Stomach smooth muscle (tissue), 2 donors: ENCODE results near the gene CACNA2D1.
"Not testable (repeated sequence)": the region's sequence is repeated elsewhere in the genome, so short reads cannot be mapped to it uniquely, and the experiment has no call there.

Experiments
- H3K27ac ChIP-seq: one replicate; pipeline ENCODE4 v1.7.0; 2013; ENCODE audit warnings: mild to moderate bottlenecking, low read length, inconsistent platforms
- H3K27me3 ChIP-seq, 2 donors: one replicate each; pipeline ENCODE4 v1.7.0; 2013; ENCODE audit warnings: low read length in 2 of 2; ENCODE audit not compliant: insufficient read depth in 2 of 2, control insufficient read depth in 1 of 2
- H3K36me3 ChIP-seq, 2 donors: one replicate each; pipeline ENCODE4 v1.7.0; 2013; ENCODE audit warnings: low read length in 2 of 2; ENCODE audit not compliant: control insufficient read depth in 2 of 2, insufficient read depth in 2 of 2
- H3K4me1 ChIP-seq: one replicate; pipeline ENCODE4 v1.7.0; 2013; ENCODE audit warnings: low read length; ENCODE audit not compliant: control insufficient read depth, insufficient read depth
- H3K4me3 ChIP-seq, 2 donors: one replicate each; pipeline ENCODE4 v1.7.0; 2013; ENCODE audit warnings: low read length in 2 of 2
- H3K9ac ChIP-seq, 2 donors: one replicate each; pipeline ENCODE4 v1.7.0; 2013; ENCODE audit warnings: low read length in 2 of 2, mild to moderate bottlenecking in 1 of 2
- H3K9me3 ChIP-seq, 2 donors: one replicate each; pipeline ENCODE4 v1.7.0; 2013; ENCODE audit warnings: low read length in 2 of 2; ENCODE audit not compliant: control insufficient read depth in 2 of 2
- donor health status: healthy.
- donor health status: Pancreatic carcinoma.

CACNA2D1 gene

DNA sequence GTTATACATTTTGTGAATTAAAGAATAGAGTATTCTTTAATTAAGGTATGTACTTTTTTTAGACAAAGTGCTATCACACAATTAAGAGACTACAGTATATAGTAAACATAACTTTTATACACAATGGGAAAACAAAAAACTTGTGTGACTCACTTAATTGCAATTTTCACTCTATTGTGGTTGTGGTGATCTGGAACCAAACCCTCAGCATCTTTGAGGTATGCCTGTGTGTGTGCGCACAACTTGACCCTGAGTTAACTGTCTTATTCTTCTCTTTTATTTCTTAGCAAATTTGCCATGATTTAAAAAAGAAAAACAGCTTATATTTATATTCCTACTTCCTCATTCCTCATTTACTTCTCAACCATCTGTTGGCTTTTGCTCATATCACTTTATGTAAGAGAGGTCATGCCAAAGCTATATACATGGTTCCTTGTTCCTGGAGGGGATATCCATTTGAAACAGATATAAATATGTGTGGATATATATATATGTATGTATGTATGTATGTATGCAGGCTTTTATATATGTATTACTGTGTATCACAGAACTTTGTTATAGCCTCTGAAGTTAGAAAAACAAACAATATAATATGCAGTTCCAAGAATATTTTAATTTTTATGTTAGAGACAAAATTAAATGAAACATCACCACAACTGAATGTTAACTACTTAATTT, 414.2 kb downstream of the CACNA2D1 start:
- no peaks in the 10 kb centered on the region for H3K4me1 ChIP-seq
- H3K9ac ChIP-seq: no peak overlapping the region
- no peaks in the 10 kb centered on the region for H3K27me3 ChIP-seq
- no peak overlapping the region for H3K4me3 ChIP-seq
- H3K9me3 ChIP-seq: no peaks in the 10 kb centered on the region
- no peak overlapping the region for H3K27ac ChIP-seq
- H3K36me3 ChIP-seq: no peaks in the 10 kb centered on the region

DNA sequence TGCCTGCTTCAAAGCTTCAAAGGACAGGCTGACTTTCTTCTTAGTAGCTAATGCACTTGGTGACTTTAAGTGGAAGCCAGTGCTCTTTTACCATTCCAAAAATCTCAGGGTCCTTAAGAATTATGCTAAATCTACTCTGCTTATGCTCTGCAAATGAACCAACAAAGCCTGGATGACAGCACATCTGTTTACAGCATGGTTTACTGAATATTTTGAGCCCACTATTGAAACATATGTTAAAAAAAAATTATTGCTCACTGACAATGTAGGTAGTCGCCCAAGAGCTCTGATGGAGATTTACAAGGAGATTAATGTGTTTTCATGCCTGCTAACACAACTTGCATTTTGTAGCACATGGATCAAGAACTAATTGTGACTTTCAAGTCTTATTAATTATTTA, 415.5 kb downstream of the CACNA2D1 start:
- Histone ChIP-seq H3K4me3 (no peak overlapping the region), H3K9me3 (no peaks in the 10 kb centered on the region), H3K36me3 (no peaks in the 10 kb centered on the region), H3K4me1 (no peaks in the 10 kb centered on the region), H3K27me3 (no peaks in the 10 kb centered on the region), H3K9ac (no peak overlapping the region), H3K27ac (no peak overlapping the region)

DNA sequence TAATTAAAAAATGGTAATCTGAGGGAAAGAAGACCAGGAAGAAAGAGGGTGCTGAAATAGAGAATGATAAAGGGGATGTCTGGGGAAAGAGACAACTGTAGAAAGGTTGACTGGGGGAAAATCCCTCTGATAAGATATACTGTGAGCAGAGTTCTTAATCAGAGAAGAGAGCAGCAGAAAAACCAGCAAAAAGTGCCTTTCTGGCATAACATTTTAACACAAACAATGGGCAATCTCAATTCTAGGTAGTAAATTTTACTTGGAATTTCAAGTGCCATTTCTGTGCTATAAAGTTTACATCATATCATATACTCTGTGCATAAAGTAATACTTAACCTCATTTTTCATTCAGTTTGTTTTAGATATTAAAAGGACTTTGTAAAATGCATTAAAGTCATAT, 421.9 kb downstream of the CACNA2D1 start:
- no peak overlapping the region for H3K27ac ChIP-seq
- H3K9me3 ChIP-seq: no peaks in the 10 kb centered on the region
- H3K36me3 ChIP-seq: no peaks in the 10 kb centered on the region
- no peak overlapping the region for H3K4me3 ChIP-seq
- H3K9ac ChIP-seq: no peak overlapping the region
- H3K4me1 ChIP-seq: no peaks in the 10 kb centered on the region
- no peaks in the 10 kb centered on the region for H3K27me3 ChIP-seq

DNA sequence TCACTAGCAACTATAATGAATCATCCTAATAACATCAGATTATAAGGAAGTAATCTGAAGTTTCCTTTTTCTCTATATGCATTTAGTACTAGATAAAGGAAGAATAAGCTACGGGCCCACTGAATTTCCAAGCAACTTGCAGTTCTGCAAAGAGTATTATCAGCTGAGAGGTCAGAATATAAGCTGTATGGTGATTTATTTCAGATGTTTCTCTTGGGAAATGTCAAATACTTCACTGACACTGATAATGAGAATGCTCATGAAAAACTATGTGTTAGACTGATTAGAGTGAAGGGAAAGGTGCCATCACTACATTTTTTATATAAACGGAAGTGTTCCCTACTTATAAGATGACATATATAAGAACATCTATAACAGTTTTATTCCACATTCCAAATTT, 422.5 kb downstream of the CACNA2D1 start:
- Histone ChIP-seq H3K27ac (no peak overlapping the region), H3K9ac (no peak overlapping the region), H3K4me3 (no peak overlapping the region), H3K9me3 (no peaks in the 10 kb centered on the region), H3K36me3 (no peaks in the 10 kb centered on the region), H3K27me3 (no peaks in the 10 kb centered on the region), H3K4me1 (no peaks in the 10 kb centered on the region)

DNA sequence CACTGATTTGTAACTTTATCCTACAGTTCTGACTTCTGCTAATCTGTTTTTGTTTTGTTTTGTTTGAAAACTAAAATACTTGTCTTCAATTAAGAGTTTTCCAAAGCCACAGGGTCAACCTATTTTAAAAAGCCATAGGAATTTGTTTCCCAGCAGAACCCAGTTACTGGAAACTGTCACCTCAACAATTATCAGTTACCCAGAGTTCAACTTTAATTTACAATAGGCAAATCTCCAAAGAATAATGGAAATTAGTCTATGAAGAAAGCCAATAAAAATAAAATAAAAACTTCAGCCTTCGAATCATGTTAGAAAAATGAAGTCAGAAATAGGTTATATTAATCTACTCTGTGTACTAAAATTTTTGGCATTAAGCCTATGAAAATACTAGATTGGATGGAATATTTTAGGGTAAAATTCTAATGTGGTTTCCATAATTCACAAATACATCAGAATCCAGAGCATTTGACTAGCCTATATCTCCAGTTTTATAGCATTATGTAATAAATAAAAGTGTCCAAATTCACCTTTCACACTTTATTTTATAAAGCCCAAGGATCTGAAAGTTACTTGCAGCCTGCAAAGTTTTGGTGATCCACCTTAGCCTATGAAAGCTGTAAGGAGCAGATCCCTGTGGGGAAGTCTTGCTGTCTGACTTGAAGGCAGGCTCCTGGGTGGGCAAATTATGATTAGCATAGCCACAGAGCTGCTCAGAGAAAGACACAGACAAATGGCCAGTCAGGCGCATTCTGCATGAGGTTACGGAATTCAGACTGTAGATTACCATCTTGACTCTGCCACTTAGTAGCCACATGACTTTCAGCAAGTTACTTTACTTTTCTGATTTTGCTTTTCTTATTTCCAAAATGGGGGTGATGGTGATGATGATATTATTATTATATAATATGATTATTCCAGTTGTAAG, 423.8 kb downstream of the CACNA2D1 start:
- Histone ChIP-seq H3K36me3 (no peaks in the 10 kb centered on the region), H3K4me3 (no peak overlapping the region), H3K9ac (no peak overlapping the region), H3K27me3 (no peaks in the 10 kb centered on the region), H3K9me3 (no peaks in the 10 kb centered on the region), H3K27ac (no peak overlapping the region), H3K4me1 (no peaks in the 10 kb centered on the region)

DNA sequence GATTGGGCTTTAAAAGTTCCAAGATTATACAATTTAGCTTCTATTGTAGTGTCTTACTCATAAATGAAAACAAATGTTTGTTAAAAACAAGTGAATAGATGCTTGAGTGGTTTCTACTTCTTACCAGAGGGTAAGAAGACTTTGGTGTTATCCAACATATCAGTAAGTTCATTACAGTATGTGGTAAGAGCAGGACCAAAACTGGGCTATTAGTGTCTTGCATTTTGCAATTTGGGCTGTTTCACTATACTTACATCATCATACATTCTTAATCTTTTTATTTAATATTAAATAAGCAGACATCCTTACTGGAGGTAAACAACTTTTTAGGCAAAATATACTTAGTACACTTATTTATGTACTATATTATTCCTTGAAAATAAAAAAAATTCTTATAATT, 425.4 kb downstream of the CACNA2D1 start:
- no peak overlapping the region for H3K27ac ChIP-seq
- no peaks in the 10 kb centered on the region for H3K9me3 ChIP-seq
- H3K9ac ChIP-seq: no peak overlapping the region
- no peak overlapping the region for H3K4me3 ChIP-seq
- H3K36me3 ChIP-seq: no peaks in the 10 kb centered on the region
- H3K27me3 ChIP-seq: no peaks in the 10 kb centered on the region
- H3K4me1 ChIP-seq: no peaks in the 10 kb centered on the region

DNA sequence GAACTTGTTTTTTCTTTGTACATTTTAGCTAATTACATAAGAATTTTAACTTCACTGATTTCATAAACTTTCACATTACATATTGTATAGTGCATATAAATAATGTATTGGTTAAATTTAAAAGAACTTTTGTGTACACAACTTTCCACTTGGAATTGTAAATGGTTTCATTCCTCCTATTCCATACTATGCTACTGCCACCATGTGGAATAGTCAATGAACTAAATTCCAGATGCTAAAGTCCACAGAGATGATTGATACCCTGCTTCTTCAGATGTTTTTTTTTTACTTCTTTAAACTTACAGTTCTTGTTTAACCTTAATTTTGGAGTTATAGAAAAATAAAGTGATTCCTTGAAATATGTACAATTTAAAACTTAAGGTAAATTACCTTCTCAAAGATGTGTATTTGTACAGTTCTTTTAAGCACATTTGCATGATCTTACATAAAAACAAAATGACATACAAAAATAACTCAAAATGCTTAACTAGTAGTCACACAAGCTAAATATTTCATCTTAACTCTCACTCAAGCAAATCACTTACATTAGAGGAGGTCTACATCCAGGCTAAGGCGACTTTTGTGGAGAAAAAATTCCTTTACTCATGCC, 426.1 kb downstream of the CACNA2D1 start:
- no peaks in the 10 kb centered on the region for H3K9me3 ChIP-seq
- H3K27ac ChIP-seq: no peak overlapping the region
- no peak overlapping the region for H3K4me3 ChIP-seq
- H3K27me3 ChIP-seq: no peaks in the 10 kb centered on the region
- H3K4me1 ChIP-seq: no peaks in the 10 kb centered on the region
- H3K9ac ChIP-seq: no peak overlapping the region
- no peaks in the 10 kb centered on the region for H3K36me3 ChIP-seq

DNA sequence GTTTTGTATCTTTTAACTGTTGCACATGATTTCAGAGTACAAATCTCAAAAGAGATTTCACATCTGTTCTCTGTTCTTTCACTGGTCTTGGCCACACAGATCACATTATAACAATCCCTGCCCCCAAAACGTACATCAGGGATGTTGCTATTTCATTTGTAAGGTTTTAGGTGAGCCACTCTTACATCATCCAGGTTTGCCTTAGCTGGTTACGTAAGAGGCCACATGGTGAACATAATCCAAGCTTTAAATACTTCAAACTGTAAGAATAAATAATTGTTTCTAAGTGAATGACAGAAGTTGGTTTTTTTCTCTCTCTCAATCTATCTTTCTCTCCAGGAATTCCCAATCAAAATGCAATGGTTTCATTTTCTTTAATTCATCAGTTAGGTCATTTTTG, 427.8 kb downstream of the CACNA2D1 start:
- Histone ChIP-seq H3K36me3 (peaks cover 0 to 5% of the 10 kb centered on the region in 2 donors), H3K9ac (no peak overlapping the region), H3K27me3 (no peaks in the 10 kb centered on the region), H3K27ac (no peak overlapping the region), H3K4me3 (no peak overlapping the region), H3K9me3 (no peaks in the 10 kb centered on the region), H3K4me1 (no peaks in the 10 kb centered on the region)

DNA sequence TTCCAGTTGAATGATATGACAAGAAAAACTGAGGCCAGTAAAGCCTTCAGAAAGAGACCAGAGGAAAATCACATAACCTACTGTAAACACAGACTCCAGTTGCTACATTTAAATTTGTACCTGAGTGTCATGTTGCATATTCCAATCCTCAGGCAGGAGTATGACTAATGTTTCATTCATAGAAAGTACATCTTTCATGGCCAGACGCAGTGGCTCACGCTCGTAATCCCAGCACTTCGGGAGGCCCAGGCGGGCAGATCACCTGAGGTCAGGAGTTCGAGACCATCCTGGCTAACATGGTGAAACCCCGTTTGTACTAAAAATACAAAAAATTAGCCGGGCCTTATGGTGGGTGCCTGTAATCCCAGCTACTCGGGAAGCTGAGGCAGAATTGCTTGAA, 429.0 kb downstream of the CACNA2D1 start:
- H3K4me1 ChIP-seq, H3K4me3 ChIP-seq, H3K9me3 ChIP-seq, H3K9ac ChIP-seq, H3K36me3 ChIP-seq, H3K27me3 ChIP-seq, H3K27ac ChIP-seq: not testable (repeated sequence)

DNA sequence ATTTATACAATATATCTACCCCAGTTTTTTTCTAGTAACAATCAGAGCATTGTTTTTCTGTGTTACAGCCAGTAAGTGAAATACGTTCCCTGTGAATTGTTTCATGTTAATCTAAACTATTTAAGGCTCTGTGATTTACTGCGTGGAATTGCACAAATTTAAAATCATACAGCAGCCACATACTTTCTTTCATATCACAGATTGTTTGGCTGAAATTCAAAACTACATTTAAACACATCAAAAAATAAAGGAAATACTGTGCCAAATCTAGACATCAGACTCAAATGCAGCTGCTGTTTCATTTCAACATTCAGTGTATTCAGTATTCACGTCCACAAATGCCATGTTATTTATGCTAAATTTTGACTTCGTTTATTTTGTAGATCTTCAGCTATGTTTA, 431.1 kb downstream of the CACNA2D1 start:
- Histone ChIP-seq H3K27me3 (no peaks in the 10 kb centered on the region), H3K36me3 (peaks cover 0 to 5% of the 10 kb centered on the region in 2 donors), H3K4me3 (no peak overlapping the region)

More for the DNA sequence above, 431.1 kb downstream of the CACNA2D1 start:
- Histone ChIP-seq H3K27ac (no peak overlapping the region), H3K9me3 (no peaks in the 10 kb centered on the region), H3K4me1 (no peaks in the 10 kb centered on the region), H3K9ac (no peak overlapping the region)
